Inferior parietal cortex (tissue), 1 donor: ENCODE data around the gene AIMP2.
A peak's percentile ranks its signal among the peaks of the same experiment; 100 is the strongest.
"Not testable (repeated sequence)": the region's sequence is repeated elsewhere in the genome, so short reads cannot be mapped to it uniquely, and the experiment has no call there.

Source experiments
- DNase-seq: peaks from one replicate; pipeline ENCODE4 v3.0.0-alpha.2; 2016; ENCODE audit errors: extremely low spot score

AIMP2 gene

GRCh38 chr7:6026011-6026819, 17.1 kb downstream of the AIMP2 start:
- DNase-seq = no peak

GRCh38 chr7:6026820-6027311, 17.8 kb downstream of the AIMP2 start:
- no peak for DNase-seq

GRCh38 chr7:6027806-6028365, 18.8 kb downstream of the AIMP2 start:
- no peak for DNase-seq

GRCh38 chr7:6028563-6028962, 19.5 kb downstream of the AIMP2 start:
- no peak for DNase-seq

GRCh38 chr7:6030988-6031387, 21.9 kb downstream of the AIMP2 start, which contains the start of gene ANKRD61:
ANKRD61 (plus strand) TSS chr7:6031376; CDS start chr7:6031376, 0 bp downstream.
- no peak for DNase-seq

GRCh38 chr7:6031567-6031966, 22.5 kb downstream of the AIMP2 start:
- DNase-seq = no peak

GRCh38 chr7:6032167-6032566, 23.1 kb downstream of the AIMP2 start:
- peak; percentile 25 for DNase-seq

- DNase-seq = no peak
Observed at GRCh38 chr7:6032641-6033040, 23.6 kb downstream of the AIMP2 start.

- no peak for DNase-seq
Observed at GRCh38 chr7:6035165-6035564, 26.1 kb downstream of the AIMP2 start.

GRCh38 chr7:6035686-6036085, 26.6 kb downstream of the AIMP2 start:
- no peak for DNase-seq

- DNase-seq = no peak
Observed at GRCh38 chr7:6049780-6050179, 40.7 kb downstream of the AIMP2 start.

- not testable (repeated sequence) for DNase-seq
Observed at GRCh38 chr7:6051185-6051584, 42.1 kb downstream of the AIMP2 start.

- no peak for DNase-seq
Observed at GRCh38 chr7:6056616-6057015, 47.5 kb downstream of the AIMP2 start.

GRCh38 chr7:6057316-6058129, 48.5 kb downstream of the AIMP2 start:
- DNase-seq = no peak

- not testable (repeated sequence) for DNase-seq
Observed at GRCh38 chr7:6059941-6060340, 50.9 kb downstream of the AIMP2 start.

- no peak for DNase-seq
Observed at GRCh38 chr7:6071406-6071805, 62.3 kb downstream of the AIMP2 start.
